ENCODE data around the gene CTNNA1.
"Not testable (repeated sequence)": the region's sequence is repeated elsewhere in the genome, so short reads cannot be mapped to it uniquely, and the experiment has no call there.

Gene CTNNA1

DNA sequence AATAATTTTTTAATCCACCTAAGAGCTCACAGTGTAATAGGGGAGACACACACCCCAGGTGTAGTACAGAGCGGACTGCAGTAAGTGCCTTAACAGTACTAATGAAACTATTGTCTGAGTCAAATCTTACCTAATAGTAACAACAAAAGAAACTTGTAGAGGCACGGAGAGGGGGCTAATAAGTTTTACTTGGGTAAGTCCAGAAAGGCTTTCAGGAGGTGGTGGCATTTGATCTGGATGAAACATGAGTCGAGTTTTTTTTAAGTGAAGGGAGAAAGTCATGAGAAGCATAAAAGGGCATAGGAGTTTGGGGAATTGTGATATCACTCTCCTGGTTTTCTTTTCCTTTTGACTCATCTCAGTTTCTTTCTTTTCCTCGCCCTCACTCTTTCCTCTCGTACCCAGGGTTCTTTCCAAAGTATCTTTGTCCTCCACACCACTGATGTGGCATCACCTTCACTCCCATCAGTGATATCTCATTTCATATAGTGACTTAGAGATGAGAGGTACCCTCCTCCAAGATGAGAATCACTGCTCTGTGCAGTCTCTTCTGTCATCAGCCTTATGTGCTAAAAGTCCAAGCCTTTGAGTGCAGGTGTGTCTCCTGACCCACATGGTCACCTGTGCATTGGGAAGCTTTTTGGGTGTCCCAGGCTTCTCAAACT, 2.0 kb downstream of the CTNNA1 start:
- DNase-seq (ENCODE audit: low spot score): peak; percentile 70
- in situ Hi-C loops (cut with MboI; ENCODE audit: low sequenced_read_pairs, unreplicated experiment): no loop called here
- TF ChIP-seq, protein P1, sequence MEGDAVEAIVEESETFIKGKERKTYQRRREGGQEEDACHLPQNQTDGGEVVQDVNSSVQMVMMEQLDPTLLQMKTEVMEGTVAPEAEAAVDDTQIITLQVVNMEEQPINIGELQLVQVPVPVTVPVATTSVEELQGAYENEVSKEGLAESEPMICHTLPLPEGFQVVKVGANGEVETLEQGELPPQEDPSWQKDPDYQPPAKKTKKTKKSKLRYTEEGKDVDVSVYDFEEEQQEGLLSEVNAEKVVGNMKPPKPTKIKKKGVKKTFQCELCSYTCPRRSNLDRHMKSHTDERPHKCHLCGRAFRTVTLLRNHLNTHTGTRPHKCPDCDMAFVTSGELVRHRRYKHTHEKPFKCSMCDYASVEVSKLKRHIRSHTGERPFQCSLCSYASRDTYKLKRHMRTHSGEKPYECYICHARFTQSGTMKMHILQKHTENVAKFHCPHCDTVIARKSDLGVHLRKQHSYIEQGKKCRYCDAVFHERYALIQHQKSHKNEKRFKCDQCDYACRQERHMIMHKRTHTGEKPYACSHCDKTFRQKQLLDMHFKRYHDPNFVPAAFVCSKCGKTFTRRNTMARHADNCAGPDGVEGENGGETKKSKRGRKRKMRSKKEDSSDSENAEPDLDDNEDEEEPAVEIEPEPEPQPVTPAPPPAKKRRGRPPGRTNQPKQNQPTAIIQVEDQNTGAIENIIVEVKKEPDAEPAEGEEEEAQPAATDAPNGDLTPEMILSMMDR (IDR thresholded peaks at IDR 0.05; ENCODE audit: borderline replicate concordance, control extremely low read depth, extremely low read depth, insufficient read depth, missing control alignments): no peak

DNA sequence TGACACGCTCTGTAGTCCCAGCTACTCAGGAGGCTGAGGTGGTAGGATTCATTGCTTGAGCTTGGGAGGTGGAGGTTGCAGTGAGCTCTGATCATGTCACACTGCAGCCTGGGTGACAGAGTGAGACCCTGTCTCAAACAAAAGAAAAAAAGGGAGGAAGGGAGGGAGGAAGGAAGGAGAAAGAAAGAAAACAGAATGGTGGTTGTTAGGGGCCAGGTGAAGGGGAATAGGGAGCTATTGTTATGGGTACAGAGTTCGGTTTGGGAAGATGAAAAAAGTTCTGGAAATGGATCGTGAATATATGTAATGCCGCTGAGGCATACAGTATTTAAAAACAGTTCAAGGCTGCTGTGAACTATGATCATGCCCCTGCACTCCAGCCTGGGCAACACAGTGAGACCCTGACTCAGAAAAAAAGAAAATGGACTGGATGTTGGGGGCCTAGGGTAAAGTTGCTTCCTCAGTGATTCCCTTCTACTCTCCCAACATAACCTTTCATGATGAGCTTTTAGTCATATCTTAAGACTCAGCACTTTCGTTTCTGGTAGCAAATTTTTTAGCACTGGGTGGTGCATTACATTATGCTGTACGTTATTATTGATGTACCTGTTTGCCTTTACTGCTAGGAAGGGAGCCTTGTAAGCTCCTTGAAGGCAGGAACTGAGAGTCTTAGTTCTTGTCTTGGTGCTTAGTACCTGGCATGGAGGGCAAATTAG, 4.0 kb downstream of the CTNNA1 start:
- no peak for DNase-seq (ENCODE audit: low spot score)
- in situ Hi-C loops (cut with MboI; ENCODE audit: low sequenced_read_pairs, unreplicated experiment): no loop called here
- TF ChIP-seq, protein P1 (IDR thresholded peaks at IDR 0.05; ENCODE audit: borderline replicate concordance, control extremely low read depth, extremely low read depth, insufficient read depth, missing control alignments): no peak

DNA sequence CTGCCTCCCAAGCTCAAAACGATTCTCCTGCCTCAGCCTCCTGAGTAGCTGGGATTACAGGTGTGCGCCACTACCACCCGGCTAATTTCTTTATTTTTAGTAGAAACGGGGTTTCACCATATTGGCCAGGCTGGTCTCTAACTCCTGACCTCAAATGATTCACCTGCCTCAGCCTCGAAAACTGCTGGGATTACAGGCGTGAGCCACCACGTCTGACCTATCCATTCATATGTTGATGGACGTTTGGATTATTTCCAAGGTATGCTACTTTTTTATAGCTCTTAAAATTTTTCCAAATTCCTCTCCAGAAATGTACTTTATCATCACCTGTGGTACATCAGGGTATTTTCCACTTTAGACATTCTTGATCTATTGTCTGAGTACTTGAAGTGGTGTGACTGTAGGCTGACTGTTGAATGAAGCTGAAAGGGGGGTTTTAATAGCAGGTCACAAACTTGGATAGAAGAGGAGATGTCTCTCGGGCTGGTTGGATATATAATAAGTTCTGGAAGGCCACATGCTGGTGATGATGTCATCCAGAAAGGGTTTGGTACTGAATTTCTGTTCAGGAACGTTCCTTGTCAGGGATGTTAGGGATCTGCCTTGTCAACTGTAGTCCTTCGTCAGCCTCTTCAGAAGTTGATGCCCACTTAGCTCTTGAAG, 7.4 kb downstream of the CTNNA1 start:
- TF ChIP-seq, protein P1 (IDR thresholded peaks at IDR 0.05; ENCODE audit: borderline replicate concordance, control extremely low read depth, extremely low read depth, insufficient read depth, missing control alignments): no peak
- in situ Hi-C loops (cut with MboI; ENCODE audit: low sequenced_read_pairs, unreplicated experiment): no loop called here
- DNase-seq (ENCODE audit: low spot score): no peak

DNA sequence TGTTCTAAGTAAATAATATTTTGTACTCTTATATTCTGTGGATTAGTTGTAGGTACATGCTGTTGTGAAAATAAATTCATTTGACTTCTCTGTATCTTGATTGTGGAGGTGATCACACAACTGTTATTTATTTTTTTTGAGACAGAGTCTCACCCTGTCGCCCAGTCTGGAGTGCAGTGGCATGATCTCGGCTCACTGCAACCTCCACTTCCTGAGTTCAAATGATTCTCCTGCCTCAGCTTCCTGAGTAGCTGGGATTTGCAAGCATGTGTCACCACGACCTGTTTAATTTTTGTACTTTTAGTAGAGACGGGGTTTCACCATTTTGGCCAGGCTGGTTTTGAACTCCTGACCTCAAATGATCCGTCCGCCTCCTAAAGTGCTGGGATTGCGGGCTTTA, 7.9 kb downstream of the CTNNA1 start:
- in situ Hi-C loops (cut with MboI; ENCODE audit: low sequenced_read_pairs, unreplicated experiment); DNase-seq (ENCODE audit: low spot score): not testable (repeated sequence)

DNA sequence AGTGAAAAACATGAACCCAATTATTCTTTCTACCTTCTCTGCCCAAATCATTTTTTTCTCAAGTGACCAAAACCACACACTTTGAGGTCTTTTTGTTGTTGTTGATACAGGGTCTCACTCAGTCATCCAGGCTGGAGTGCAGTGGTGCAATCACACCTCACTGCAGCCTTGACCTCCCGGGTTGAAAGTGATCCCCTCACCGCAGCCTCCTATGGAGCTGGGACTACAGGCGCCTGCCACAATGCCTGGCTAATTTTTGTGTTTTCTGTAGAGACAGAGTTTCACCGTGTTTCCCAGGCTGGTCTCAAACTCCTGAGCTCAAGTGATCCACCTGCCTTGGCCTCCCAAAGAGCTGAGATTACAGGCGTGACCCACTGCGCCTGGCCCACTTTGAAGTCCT, 8.4 kb downstream of the CTNNA1 start:
- in situ Hi-C loops (cut with MboI; ENCODE audit: low sequenced_read_pairs, unreplicated experiment); DNase-seq (ENCODE audit: low spot score): not testable (repeated sequence)

DNA sequence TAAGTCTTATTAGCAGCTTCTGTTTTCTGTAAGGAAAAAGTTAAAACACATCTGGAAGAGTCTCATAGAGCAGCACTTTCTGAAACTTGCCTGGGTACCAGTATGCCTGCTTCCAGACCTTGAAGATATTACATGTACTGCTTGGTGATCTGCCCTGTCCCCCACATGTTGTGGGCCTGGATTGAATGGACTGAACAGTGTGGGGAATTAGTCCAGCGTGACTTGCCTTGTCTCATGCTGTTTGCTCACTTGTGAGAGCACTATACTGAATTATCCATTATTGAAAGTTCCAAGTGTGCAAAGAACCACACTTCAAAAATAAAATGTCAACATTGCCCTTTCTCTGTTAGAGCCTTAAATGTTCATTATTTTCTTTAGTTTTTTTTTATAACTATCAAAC, 8.9 kb downstream of the CTNNA1 start:
- DNase-seq (ENCODE audit: low spot score): no peak
- in situ Hi-C loops (cut with MboI; ENCODE audit: low sequenced_read_pairs, unreplicated experiment): no loop called here
- TF ChIP-seq, protein P1 (IDR thresholded peaks at IDR 0.05; ENCODE audit: borderline replicate concordance, control extremely low read depth, extremely low read depth, insufficient read depth, missing control alignments): no peak

DNA sequence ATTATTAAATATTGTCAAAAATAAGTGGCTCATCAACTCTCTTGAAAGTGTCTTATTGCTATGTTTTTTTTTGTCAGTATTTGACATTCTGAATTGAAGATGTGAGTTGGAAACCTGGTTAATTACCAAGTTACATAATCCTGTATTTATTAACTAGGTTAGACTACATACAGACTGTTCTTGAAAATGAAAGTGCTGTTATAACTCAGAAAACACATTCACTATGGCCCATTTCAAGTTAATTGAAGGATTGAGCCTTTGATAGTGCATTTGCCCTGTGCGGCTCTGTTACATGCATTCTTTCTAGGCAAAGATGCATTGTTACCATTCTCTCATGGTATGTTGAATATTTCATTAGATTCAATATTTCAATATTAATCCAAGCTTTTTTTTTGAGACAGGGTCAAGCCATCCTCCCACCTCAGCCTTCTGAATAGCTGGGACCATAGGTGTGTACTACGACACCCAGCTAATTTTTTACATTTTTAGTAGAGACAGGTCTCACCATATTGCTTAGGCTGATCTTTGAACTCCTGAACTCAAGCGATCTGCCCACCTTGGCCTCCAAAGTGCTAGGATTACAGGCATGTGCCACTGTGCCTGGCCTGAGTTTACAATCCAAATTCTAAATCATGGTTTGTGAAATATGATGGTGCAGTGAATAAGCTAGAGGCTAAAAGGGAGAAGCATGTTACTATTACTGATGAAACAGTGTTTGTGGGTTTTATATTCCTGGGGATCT, 10.0 kb downstream of the CTNNA1 start:
- DNase-seq (ENCODE audit: low spot score): no peak
- in situ Hi-C loops (cut with MboI; ENCODE audit: low sequenced_read_pairs, unreplicated experiment): no loop called here
- TF ChIP-seq, protein P1 (IDR thresholded peaks at IDR 0.05; ENCODE audit: borderline replicate concordance, control extremely low read depth, extremely low read depth, insufficient read depth, missing control alignments): no peak

All from GM13976 (cell line).